ENCODE results near the gene ZNF708.
A peak's percentile ranks its signal among the peaks of the same experiment; 100 is the strongest.
"Not testable (repeated sequence)": the region's sequence is repeated elsewhere in the genome, so short reads cannot be mapped to it uniquely, and the experiment has no call there.

ZNF708 gene

GRCh38 chr19:21328885-21329605 lies at the start of gene ZNF708:
Gene ZNF708 (minus strand): TSS chr19:21329410. CDS start chr19:21329212, 198 bp downstream.
- peak; percentile 54 for DNase-seq (ENCODE audit: low read depth)

- DNase-seq (ENCODE audit: low read depth), result no peak
Observed at GRCh38 chr19:21362291-21362690, 33.1 kb upstream of the ZNF708 start.

GRCh38 chr19:21358768-21359451 lies 29.7 kb upstream of the ZNF708 start, which contains the start of gene ZNF738:
Gene ZNF738 (plus strand): TSS chr19:21359000. CDS start chr19:21359141, 141 bp downstream.
- DNase-seq (ENCODE audit: low read depth), result peak; percentile 75

GRCh38 chr19:21352830-21353229 lies 23.6 kb upstream of the ZNF708 start:
- no peak for DNase-seq (ENCODE audit: low read depth)

GRCh38 chr19:21344841-21345240 lies 15.6 kb upstream of the ZNF708 start:
- DNase-seq (ENCODE audit: low read depth), result not testable (repeated sequence)

- DNase-seq (ENCODE audit: low read depth), result no peak
Observed at GRCh38 chr19:21335721-21336120, 6.5 kb upstream of the ZNF708 start.

- no peak for DNase-seq (ENCODE audit: low read depth)
Observed at GRCh38 chr19:21328406-21328805, 804 bp downstream of the ZNF708 start.

- no peak for DNase-seq (ENCODE audit: low read depth)
Observed at GRCh38 chr19:21326169-21326568, 3.0 kb downstream of the ZNF708 start.

GRCh38 chr19:21323000-21323399 lies 6.2 kb downstream of the ZNF708 start:
- DNase-seq (ENCODE audit: low read depth), result no peak

- DNase-seq (ENCODE audit: low read depth), result no peak
Observed at GRCh38 chr19:21322528-21322927, 6.7 kb downstream of the ZNF708 start.

- DNase-seq (ENCODE audit: low read depth), result no peak
Observed at GRCh38 chr19:21321996-21322395, 7.2 kb downstream of the ZNF708 start.

GRCh38 chr19:21321134-21321533 lies 8.1 kb downstream of the ZNF708 start:
- DNase-seq (ENCODE audit: low read depth), result no peak

- no peak for DNase-seq (ENCODE audit: low read depth)
Observed at GRCh38 chr19:21317821-21318220, 11.4 kb downstream of the ZNF708 start.

GRCh38 chr19:21314676-21315075 lies 14.5 kb downstream of the ZNF708 start:
- DNase-seq (ENCODE audit: low read depth), result no peak

- DNase-seq (ENCODE audit: low read depth), result not testable (repeated sequence)
Observed at GRCh38 chr19:21312807-21313206, 16.4 kb downstream of the ZNF708 start.

- DNase-seq (ENCODE audit: low read depth), result no peak
Observed at GRCh38 chr19:21308773-21309172, 20.4 kb downstream of the ZNF708 start.

GRCh38 chr19:21306881-21307479 lies 22.2 kb downstream of the ZNF708 start:
- DNase-seq (ENCODE audit: low read depth), result not testable (repeated sequence)

- not testable (repeated sequence) for DNase-seq (ENCODE audit: low read depth)
Observed at GRCh38 chr19:21293768-21294167, 35.4 kb downstream of the ZNF708 start.

GRCh38 chr19:21269813-21270212 lies 59.4 kb downstream of the ZNF708 start:
- no peak for DNase-seq (ENCODE audit: low read depth)

GRCh38 chr19:21264891-21265290 lies 64.3 kb downstream of the ZNF708 start:
- DNase-seq (ENCODE audit: low read depth), result no peak

- no peak for DNase-seq (ENCODE audit: low read depth)
Observed at GRCh38 chr19:21264416-21264815, 64.8 kb downstream of the ZNF708 start.

- not testable (repeated sequence) for DNase-seq (ENCODE audit: low read depth)
Observed at GRCh38 chr19:21260848-21261381, 68.3 kb downstream of the ZNF708 start.
